SIG-M5 treated with dmso at 0.1 percent for 504 hours (cell line): Measurements from ENCODE around the gene PFAS.

Experiments used
- DNase-seq: peaks from one replicate; lab custom pipeline; 2025; ENCODE audit not compliant: unreplicated experiment; lab: John Stamatoyannopoulos, UW

The PFAS gene

DNA sequence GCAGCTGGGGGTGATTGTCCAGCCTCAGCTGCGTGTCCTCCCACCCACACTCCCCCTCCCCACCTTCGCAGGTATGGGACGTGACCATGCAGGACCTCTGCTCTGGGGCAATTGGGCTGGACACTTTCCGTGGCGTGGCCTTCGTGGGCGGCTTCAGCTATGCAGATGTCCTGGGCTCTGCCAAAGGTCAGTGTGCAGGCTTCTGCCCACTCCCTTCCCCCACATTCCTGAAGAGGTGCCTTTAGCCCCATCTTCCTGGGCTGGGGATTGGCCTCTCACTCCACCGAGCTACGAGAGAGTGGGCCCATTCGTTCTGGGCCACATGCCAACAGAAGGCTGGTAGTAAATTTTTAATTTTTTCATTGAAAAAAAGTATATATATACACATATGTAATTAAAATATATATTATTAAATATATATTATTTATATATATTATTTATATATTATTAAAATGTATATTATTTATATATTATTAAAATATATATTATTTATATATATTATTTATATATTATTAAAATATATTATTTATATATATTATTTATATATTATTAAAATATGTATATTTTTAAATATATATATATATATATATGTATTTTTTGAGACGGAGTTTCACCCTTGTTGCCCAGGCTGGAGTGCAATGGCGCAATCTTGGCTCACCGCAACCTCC is 18.5 kb downstream of the PFAS start:
- DNase-seq = no peak

DNA sequence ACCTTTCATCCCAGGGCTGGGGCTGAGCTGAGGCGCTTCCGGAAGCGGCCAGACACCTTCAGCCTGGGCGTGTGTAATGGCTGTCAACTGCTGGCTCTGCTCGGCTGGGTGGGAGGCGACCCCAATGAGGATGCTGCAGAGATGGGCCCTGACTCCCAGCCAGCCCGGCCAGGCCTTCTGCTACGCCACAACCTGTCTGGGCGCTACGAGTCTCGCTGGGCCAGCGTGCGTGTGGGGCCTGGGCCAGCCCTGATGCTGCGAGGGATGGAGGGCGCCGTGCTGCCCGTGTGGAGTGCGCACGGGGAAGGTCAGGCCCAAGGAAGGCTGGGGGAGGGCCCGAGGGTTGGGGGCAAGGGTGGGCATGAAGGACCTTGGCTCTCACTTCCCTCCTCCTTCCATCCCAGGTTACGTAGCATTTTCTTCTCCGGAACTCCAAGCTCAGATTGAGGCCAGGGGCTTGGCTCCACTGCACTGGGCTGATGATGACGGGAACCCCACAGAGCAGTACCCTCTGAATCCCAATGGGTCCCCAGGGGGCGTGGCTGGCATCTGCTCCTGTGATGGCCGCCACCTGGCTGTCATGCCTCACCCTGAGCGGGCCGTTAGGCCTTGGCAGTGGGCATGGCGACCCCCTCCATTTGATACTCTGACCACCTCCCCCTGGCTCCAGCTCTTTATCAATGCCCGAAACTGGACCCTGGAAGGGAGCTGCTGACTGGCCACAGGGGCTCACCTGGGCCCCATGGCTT is 19.6 kb downstream of the PFAS start:
- DNase-seq = no peak

DNA sequence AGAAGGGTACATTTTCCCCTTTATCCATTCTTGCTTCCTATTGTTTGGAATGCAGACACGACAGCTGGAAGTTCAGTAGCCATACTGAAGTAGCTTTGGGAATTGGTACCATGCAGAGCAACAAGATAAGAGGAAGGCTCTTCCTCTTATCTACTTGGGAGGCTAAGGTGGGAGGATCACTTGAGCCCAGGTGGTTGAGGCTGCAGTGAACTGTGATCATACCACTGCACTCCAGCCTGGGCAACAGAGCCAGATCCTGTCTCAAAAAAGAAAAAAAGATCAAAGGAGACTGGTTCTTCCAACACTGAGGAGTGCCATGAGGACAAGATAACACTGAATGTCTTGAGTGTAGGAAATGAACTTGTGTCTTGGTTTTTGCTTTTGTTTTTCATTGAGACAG is 23.3 kb downstream of the PFAS start:
- no peak for DNase-seq

DNA sequence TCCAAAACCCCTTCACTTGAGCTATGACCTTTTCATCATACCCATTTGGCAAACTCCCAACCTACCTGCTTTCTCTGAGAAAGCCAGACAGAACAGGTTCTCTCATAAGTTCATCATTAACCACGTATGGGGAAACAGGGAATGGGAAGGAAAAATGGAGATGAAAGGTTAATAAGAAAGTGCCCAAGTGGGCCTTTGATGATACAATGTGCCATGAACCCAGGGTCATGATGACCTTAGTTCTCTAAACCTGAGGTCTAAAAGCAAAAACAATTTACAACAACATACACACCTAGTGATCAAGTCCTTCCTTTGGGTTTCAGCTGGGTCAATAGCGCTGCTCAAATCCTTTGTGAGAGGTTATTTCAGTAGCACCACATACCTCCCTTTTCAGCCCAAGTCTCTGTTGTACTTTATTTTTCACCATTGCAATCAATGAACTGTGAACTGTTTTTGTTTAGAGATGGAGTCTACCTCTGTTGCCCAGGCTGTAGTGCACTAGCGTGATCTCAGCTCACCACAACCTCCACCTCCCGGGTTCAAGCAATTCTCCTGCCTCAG is 24.9 kb downstream of the PFAS start:
- DNase-seq = no peak

DNA sequence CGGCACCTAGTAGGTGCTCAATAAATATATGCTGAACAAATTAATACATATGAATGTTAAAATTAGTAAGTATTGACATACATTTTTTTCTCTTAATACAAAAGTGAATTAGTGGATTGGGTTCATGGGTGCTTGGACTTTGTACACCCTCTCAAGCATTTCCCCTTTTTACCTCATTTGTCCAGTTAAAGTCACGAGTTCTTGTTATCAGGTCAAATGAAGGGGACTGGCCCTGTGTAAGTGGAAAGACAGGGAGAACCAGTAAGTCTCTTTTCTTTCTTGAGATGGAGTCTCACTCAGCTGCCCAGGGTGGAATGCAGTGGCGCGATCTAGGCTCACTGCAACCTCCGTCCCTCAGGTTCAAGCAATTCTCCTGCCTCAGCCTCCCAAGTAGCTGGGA is 25.7 kb downstream of the PFAS start:
- DNase-seq = no peak

DNA sequence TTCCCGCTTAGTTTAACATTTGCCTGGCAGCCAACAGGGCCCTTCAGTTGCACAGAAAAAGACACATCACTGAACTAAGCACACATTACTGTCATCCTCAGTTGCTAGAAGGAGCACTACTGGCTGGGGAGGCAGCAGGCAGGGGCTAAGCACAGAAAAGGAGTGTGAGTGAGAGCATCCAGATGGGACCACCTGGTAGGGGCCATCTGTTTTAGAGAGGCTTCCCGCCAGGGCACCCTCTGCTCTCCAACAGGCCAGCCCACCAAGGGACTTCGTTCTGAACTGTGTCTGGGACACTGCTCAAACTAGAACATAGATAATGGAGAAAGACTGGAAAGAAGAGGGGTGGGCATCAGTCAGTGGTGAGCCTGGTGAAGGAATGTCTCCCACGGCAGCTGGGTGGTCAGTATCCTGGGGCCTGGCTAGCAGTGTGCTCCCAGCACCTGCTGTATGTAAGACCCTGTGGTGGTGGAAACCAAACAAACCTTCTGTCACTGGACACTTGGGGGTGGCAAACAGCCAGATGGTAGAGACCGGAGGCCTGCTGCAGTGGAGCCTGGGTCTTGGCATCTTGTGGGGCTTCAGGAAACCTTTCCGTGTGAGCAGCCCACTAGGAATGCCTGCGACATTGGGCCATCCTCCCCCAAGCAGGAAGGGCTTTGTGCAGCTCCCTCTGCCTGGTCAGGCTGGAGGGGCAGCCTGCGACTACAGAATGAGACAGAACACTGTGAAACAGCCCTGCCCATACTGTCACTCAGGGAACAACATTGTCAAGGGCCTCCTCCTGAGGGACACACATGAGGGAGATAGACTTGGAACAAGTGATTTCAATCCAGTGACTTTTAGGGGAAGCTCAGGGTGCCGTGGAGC is 26.6 kb downstream of the PFAS start:
- DNase-seq = no peak

DNA sequence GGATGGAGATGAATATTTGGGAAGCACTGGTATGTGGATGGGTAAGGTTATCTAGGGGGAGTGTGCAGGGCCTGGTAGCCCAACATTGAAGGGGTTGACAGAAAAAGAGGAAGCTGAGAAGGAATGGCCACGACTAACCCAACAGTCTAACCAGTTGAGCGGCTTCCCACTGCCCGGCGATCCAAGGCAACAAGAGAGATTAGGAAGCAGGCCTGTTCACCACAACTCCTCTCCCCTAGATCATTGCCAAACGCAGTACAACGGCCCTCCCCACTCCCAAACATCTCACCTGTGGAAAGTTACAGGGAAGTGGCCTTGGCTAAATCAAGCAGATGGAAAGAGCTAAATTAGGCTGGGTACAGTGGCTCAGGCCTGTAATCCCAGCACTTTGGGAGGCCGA is 28.2 kb downstream of the PFAS start:
- DNase-seq = no peak

DNA sequence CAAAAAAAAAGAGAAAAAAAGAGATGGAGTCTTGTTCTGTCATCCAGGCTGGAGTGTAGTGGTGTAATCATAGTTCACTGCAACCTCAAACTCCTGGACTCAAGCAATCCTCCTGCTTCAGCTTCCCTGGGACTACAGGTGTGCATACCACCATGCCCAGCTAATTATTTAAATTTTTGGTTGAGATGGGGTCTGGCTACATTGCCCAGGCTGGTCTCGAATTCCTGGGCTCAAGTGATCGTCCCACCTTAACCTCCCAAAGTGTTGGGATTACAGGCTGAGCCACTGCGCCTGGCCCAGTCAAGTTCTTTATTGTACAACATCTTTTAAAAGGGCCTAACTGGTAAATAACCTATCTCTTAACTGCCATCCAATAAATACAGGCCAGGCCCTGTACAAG is 33.3 kb downstream of the PFAS start:
- DNase-seq = no peak

DNA sequence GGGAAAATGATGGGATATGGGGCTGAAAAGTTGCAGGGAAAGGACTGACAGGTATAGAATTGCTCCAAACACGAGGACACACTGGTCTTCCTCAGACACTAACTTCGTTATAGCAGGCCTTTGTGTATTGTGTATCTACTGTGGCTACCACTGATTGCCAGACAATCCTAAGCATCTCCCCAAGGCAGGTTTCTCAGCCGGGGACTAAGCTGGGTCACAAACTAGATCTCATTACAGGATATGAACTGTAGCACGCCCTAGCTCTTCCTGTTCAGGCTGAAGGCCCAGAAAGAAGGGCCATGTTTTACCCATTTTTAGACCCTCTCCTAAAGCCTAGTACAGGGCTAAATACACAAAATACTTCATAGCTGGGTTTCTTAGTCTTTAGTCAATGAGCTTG is 34.3 kb downstream of the PFAS start:
- no peak for DNase-seq

DNA sequence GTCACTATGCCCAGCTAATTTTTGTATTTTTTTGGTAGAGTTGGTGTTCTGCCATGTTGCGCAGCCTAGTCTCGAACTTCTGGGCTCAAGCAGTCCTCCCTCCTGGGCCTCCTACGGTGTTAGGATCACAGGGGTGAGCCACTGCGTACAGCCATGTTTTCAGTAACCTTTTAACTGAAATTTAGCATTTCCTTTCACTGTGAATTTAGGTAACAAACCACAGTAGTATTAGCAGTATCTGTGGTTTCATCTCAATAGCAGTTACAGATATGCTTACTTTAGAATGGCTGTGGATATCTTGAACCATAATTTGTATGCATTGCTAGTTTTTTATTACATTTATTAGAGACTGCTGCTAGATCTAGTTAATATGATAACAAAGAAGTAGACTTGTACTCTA is 35.0 kb downstream of the PFAS start:
- no peak for DNase-seq

DNA sequence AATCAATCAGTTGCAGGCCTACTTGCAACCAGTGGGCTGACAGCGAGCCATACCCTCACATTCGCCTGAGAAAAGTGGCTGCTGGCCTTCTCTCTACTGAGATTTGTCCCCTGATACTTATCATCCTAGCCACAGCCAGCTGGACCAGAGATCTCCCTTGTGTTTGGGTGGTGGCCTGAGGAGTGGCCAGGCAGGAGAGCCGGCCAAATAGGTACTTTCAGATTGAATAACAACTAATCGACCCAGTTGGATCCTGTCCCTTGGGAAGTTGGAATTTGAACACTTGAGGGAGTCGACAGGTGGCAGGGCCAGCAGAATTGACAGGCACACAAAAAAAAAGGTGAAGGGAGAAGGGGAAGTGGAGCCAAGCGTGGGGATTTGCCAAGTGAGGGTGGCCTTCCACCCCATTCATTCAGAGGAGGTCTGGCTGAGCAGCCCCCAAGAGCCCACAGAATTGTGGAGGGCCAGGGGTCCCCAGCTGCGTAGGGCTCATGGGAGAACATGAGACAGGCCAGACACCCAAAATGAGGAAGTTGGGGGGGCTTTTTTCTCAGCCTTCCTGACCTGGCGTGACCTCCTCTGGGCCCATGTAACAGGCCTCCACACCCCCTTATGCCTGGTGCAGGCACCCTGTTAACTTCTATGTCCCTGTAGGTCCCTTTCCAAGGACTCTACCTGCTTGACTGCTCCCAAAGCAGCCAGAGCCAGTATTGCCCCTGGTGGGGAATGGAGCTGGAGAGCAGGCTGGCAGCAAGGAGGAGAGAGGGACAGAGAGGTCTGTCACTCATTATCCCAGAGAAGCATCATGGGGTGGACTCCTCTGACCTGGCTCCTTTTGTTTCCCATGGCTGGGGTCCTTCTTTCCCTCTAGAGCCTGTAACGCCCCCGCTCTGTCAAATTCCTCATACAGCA is 36.4 kb downstream of the PFAS start:
- peak; percentile 19 for DNase-seq

DNA sequence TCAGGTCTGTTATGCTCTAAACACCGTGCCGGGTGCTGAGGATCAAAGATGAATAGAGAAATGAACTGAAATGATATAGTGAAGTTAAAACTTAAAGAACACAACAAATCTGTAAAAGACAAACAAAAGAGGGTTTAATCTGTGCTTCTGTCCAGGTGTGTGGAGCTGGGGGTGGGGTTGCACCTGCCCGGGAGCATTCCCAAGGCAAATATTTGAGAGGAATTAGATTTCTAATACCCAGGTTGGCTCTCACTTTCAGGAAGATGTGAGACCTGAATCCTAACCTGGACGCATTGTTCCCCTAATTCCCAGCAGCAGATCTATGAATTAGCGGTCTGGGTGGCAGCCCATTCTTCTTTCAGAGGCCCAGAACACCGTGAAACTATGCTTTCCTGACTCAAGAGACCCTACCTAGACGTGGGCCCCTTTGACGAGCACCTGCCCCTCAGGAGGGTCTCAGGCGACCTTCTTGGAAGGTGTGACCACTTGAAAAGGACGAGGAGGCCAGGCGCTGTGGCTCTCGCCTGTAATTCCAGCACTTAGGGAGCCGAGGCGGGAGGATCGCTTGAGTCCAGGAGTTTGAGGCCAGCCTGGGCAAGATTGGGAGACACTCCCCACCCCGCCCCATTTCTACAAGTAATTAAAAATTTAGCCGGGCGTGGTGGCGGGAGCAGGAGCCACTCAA is 38.7 kb downstream of the PFAS start:
- DNase-seq = no peak

DNA sequence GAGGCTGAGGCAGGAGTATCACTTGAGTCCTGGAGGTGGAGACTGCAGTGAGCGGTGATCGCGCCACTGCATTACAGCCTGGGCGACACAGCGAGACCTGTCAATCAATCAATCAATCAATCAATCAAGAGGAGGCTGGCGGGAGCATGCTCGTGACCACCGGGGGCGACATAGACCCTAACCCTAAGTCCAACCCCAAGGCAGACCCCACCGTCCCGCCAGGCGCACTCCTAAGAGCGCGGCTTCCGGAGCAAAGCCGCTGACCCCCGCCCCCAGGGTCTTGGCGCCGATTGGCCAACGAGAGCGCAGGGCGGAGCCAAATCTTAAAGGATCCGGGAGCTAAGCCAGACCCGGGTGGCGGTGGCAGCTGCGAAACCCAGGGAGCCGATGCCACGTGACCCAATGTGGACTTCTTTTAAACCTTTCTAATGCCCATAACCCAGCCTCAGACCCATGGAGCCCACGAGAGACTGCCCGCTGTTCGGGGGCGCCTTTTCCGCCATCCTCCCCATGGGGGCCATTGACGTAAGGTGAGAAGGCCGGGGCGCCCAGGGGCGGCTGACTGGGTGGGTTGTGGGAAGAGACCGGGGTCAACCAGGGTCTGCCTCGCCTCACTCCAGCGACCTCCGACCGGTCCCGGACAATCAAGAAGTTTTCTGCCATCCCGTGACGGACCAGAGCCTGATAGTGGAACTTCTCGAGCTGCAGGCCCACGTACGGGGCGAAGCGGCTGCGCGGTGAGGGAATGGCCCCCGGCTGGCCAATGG is 39.4 kb downstream of the PFAS start, which contains the start of gene RANGRF:
RANGRF (plus strand) TSS at position 335 of the 767 bp plus-strand sequence; CDS start at position 454, 119 bp downstream.
- DNase-seq = peak; percentile 77

DNA sequence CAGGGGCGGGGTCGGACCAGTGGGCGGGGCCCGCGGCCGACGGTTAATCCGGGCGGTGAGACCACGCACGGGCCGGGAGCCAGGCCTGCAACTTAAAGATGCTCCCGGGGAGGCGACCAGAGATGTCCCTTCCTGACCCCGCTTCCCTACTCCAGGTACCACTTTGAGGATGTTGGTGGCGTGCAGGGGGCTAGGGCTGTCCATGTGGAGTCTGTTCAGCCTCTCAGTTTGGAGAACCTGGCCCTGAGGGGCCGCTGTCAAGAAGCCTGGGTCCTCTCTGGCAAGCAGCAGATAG is 40.0 kb downstream of the PFAS start:
- DNase-seq = no peak

DNA sequence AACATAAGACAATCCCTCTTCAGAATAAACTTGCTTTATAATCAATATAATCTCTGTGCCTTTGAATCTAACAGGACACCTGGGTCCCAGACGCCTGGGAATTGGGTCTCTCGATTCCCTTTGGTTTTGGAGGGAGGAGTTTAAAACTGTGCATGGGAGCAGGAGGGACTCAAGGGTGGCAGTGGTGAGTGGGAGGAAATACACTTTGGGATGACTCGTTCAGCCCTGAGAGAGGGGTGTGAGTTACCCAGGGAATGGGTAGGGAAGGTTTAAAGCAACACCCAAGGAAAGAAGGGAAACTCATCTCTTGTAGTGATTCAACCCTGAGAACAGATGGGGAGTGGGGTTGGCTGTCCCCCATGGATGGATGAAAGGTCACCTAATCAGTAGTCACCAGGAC is 41.0 kb downstream of the PFAS start:
- DNase-seq = no peak

DNA sequence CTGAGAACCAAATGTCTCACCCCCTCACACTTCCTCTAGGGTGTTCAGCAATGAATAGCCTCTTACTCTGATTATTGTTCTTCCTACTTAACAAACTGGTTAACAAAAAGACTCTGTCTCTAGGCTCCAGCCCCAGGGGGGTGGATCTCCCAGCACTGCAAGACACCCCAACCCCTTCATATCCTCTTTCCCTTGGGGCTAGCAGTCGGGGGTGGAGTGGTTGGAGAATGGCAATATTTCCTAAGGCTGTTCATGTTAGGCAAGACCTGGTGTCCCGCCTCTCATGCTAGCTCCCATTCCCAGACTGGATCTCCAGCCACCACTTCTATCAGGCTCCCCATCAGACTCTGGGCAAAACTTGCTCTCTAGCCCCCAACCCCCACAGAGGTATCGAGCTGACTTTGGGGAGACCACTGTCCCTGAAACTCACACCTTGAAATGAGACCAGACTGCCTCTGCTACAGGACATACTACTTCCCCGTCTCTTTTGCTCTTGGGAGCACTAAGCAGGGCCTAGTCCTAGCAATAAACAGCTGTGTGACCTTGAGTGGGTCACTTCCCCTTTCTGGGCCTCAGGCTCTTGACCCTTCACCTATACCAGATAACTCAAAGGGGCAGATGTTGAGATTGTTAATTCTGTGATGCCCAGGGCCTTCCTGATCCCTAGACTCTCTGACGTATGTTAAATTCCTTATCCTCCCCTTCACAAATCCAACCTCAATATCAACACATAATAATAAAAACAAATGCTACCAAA is 43.7 kb downstream of the PFAS start:
- DNase-seq = peak; percentile 27

DNA sequence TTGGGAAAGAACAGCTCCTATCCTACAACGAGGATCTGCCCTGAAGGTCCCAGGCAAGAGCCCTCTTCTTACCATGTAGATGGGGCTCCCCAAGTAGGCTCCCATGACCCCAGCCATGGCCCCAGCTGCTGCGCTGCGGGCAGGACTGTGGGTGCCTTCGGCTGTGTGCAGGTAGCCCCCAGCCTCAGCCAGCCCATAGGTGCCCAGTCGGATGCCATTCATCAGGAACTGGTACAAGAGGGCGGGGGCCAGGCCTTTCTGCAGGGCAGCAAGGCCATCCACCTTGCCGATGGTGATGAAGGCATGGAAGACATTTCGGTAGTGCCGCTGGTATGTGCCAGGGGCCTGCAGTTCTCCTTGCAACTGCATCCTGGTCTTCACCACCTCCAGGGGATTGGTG is 45.3 kb downstream of the PFAS start:
- no peak for DNase-seq

DNA sequence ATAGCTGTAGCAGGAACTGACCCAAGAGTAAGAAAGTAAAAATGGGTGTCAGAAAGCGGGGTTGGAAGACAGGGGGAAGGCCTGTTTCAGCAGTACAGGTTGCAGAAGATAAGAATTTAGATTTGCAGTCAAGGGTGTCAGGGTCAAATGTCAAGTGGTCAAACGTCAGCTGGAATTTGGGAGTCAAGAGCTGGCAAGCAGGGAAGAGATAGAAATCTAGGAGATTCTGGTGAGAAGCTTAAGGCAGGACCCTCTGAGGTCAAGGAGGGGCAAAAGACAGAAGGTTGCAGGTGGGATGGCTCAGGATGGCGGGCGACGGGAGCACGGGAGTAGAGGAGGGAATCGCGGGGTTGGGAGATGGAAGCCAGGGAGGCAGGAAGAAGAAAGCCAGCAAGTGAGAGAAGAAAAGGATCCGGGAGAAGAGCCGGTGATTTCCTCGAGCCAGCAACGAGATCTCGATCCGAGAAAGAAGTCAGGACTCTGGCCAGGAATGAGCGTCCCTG is 45.8 kb downstream of the PFAS start:
- no peak for DNase-seq
